ENCODE measurements around the gene COL21A1. TPM values are rescaled to one million over a fixed set of nuclear protein-coding genes. Genes with fewer than 3 reads are reported as not detected.

Gene COL21A1
- total RNA-seq, 1 experiment from 2014 or later, result 1.8 TPM

DNA sequence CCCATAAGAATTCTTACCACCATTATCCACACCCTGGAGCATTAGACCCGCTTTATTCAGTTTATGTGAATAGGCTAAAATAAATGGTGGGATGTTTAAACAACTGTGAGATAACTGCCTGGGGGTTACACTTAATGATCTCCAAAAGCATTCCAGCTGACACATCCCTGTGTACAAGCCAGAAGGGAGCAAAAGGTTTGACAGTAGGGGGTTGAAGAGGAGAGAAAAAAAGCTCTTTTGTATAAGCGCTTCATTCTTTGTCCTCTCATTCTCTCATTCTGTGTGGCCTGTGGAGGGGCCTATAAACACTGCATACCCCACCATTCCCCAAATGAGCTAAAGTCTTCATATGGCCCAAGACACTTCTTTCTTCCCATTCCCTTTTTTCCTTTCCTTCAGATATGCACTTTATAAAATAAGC is 30.8 kb upstream of the COL21A1 start:
- no peak overlapping the region for H3K4me3 Mint-ChIP-seq
- no peak overlapping the region for H2AK5ac ChIP-seq (ENCODE audit: insufficient read length, low read length)
- DNase-seq, result no peak

More for the DNA sequence above, 30.8 kb upstream of the COL21A1 start:
- Histone ChIP-seq H3K23ac (ENCODE audit: insufficient read length, low read depth, low read length) (no peak overlapping the region), H3K27me3 (ENCODE audit: insufficient read depth, low read length) (no peaks in the 10 kb centered on the region), H3K9me3 (ENCODE audit: control insufficient read depth, low read depth, low read length) (no peaks in the 10 kb centered on the region), H4K91ac (ENCODE audit: insufficient read length, low read depth, low read length) (no peak overlapping the region), H3K14ac (ENCODE audit: insufficient read depth, low read length) (no peak overlapping the region), H3K56ac (ENCODE audit: insufficient read length, low read depth, low read length) (no peak overlapping the region), H3K9ac (ENCODE audit: extremely low read depth, insufficient read length, low read length) (no peak overlapping the region), H3K27ac (ENCODE audit: insufficient read length, low read depth, low read length) (no peak overlapping the region), H3K18ac (ENCODE audit: insufficient read length, low read depth, low read length) (no peak overlapping the region), H3K4me1 (ENCODE audit: insufficient read depth, low read length) (no peaks in the 10 kb centered on the region), H3K79me1 (ENCODE audit: insufficient read depth, low read depth, low read length, poor library complexity, severe bottlenecking) (no peaks in the 10 kb centered on the region), H3T11ph (ENCODE audit: low read length) (no peak overlapping the region), H3K4me2 (ENCODE audit: insufficient read depth, insufficient read length, low read length) (no peak overlapping the region), H3K4ac (ENCODE audit: low read depth, low read length) (no peak overlapping the region), H3K23me2 (ENCODE audit: insufficient read length, low read depth, low read length, poor library complexity, severe bottlenecking) (no peaks in the 10 kb centered on the region), H3K79me2 (ENCODE audit: insufficient read depth, low read length) (no peaks in the 10 kb centered on the region), H2BK20ac (ENCODE audit: low read depth, low read length, poor library complexity, severe bottlenecking) (no peak overlapping the region), H2BK5ac (ENCODE audit: insufficient read length, low read length) (no peak overlapping the region), H2BK120ac (ENCODE audit: low read depth, low read length, poor library complexity, severe bottlenecking) (no peak overlapping the region), H4K8ac (replicated peaks; ENCODE audit: insufficient read length, low read depth, low read length) (no peak overlapping the region), H2AFZ (ENCODE audit: low read length) (no peak overlapping the region), H4K5ac (ENCODE audit: insufficient read length, low read depth, low read length) (no peak overlapping the region), H2BK12ac (ENCODE audit: insufficient read length, low read depth, low read length) (no peak overlapping the region), H2BK15ac (ENCODE audit: low read depth, low read length) (no peak overlapping the region), H4K20me1 (ENCODE audit: control insufficient read depth, insufficient read depth, insufficient read length) (no peaks in the 10 kb centered on the region)
- Mint-ChIP-seq H3K27ac (peak overlapping the region in 1 of 3 experiments; percentile 35; a peak in 1 of 7 replicates), H3K36me3 (ENCODE audit: insufficient read depth in 1 of 3, low read depth in 3 of 3) (peaks cover 0 to 5% (median 0%) of the 10 kb centered on the region in 3 experiments; a peak in 3 of 7 replicates), H3K9me3 (peaks cover 4 to 14% of the 10 kb centered on the region in 2 experiments; a peak in 4 of 5 replicates), H3K27me3 (ENCODE audit: low read depth) (no peaks in the 10 kb centered on the region), H3K4me1 (peaks cover 13 to 17% of the 10 kb centered on the region in 2 experiments)
- TF ChIP-seq, protein P1, sequence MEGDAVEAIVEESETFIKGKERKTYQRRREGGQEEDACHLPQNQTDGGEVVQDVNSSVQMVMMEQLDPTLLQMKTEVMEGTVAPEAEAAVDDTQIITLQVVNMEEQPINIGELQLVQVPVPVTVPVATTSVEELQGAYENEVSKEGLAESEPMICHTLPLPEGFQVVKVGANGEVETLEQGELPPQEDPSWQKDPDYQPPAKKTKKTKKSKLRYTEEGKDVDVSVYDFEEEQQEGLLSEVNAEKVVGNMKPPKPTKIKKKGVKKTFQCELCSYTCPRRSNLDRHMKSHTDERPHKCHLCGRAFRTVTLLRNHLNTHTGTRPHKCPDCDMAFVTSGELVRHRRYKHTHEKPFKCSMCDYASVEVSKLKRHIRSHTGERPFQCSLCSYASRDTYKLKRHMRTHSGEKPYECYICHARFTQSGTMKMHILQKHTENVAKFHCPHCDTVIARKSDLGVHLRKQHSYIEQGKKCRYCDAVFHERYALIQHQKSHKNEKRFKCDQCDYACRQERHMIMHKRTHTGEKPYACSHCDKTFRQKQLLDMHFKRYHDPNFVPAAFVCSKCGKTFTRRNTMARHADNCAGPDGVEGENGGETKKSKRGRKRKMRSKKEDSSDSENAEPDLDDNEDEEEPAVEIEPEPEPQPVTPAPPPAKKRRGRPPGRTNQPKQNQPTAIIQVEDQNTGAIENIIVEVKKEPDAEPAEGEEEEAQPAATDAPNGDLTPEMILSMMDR (conservative IDR thresholded peaks at IDR 0.05), result no peak
- no CpG with 5 or more reads among the region's 2 CpGs for WGBS (ENCODE audit: extremely low coverage, insufficient read length, low lambda C conversion rate)
